ENCODE results near the gene BRCC3. TPM values are rescaled to one million over a fixed set of nuclear protein-coding genes. Genes with fewer than 3 reads are reported as not detected.

Gene BRCC3
- total and polyA plus RNA-seq, 8 donors, result 0.87 to 20.1 (median 10.9) TPM

DNA sequence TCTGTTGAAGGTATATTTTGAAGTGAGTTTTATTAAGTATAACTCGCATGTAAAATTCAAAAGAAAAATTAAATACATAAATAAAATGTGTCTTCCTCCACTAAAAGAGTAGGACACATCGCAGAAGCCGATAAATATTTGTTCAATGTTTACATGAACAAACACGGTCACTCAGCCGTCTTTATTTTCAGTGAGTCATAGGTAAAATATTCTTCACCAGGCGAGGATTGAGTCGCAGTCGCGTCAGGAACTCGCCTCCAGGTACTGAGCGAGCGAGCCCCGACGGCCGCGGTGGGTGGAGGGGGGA is 44.9 kb upstream of the BRCC3 start:
- peak overlapping the region; percentile 93 to 97 (median 95) for H3K27ac ChIP-seq
- WGBS, 5 donors, result 0 to 35% (median 8%) methylated on average over 9 to 16 of the region's 16 CpGs

DNA sequence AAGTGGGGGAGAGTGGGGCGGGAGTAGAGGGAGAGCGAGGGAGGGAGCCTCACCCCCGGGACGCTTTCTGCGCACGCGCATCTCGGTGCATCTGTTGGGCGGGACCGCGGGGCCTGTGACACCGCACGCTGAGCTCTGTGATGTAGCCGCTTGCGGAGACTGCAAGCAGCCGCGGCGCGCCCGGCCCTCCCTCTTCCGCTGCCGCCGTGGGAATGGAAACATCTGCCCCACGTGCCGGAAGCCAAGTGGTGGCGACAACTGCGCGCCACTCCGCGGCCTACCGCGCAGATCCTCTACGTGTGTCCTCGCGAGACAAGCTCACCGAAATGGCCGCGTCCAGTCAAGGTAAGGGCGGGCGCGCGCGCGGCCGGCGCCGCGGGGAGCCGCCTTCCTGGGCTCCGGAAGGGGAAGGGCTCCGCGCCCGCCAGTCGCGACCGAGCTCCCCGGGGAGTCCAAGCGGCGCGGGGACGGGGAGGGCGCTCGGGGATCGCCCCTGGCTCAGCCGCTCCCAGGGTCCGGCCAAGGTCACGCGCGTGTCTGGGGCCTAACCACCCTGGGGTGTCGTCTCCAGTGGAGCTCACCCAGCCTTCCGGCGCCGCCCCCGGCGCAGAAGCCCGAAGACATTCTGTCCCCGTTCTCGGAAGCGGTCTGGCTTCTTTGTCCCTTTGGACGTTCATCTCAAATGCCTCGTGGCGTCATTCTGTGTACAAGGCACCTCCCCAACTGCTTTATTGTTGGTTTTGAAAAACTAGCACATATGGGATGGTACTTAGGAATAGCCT is 44.4 kb upstream of the BRCC3 start, which contains the start of gene FUNDC2:
FUNDC2 (plus strand) TSS at position 118 of the 782 bp plus-strand sequence; CDS start at position 213, 95 bp downstream.
- intact Hi-C loops (cut with DNase I; ENCODE audit: low total_unique reads), result no loop called here
- DNase-seq, result peak; percentile 93 to 97
- 0 to 57% (median 9%) methylated on average over 8 to 79 of the region's 82 CpGs for WGBS, 5 donors
- Histone ChIP-seq H3K27ac (peak within 1 kb of the TSS; percentile 93 to 97 (median 95)), H3K4me3 (peak within 1 kb of the TSS; percentile 44 to 62 (median 56)), H3K4me1 (peaks cover 0 to 22% (median 10%) of the 10 kb centered on the region in 4 donors), H3K36me3 (no peaks in the 10 kb centered on the region), H3K9me3 (peaks cover 0 to 6% (median 0%) of the 10 kb centered on the region in 4 donors), H3K27me3 (no peaks in the 10 kb centered on the region)
- TF ChIP-seq POLR2AphosphoS5 (IDR thresholded peaks at IDR 0.05) (peak; percentile 52 to 81 (median 58)), POLR2A (IDR thresholded peaks at IDR 0.05) (no peak), EP300 (IDR thresholded peaks at IDR 0.05) (peak; percentile 51), CTCF (IDR thresholded peaks at IDR 0.05) (no peak)

More for the DNA sequence above, 44.9 kb upstream of the BRCC3 start:
- H3K36me3 ChIP-seq, result no peaks in the 10 kb centered on the region
- no peak for DNase-seq
- TF ChIP-seq EP300 (IDR thresholded peaks at IDR 0.05), result no peak
- no peak for TF ChIP-seq POLR2A (IDR thresholded peaks at IDR 0.05)
- no peak for TF ChIP-seq POLR2AphosphoS5 (IDR thresholded peaks at IDR 0.05)
- TF ChIP-seq CTCF (IDR thresholded peaks at IDR 0.05), result no peak
- H3K4me1 ChIP-seq, result peaks cover 0 to 19% (median 10%) of the 10 kb centered on the region in 4 donors
- peaks cover 0 to 6% (median 0%) of the 10 kb centered on the region in 4 donors for H3K9me3 ChIP-seq
- intact Hi-C loops (cut with DNase I; ENCODE audit: low total_unique reads), result no loop called here
- H3K4me3 ChIP-seq, result peak overlapping the region; percentile 44 to 62 (median 56)
- no peaks in the 10 kb centered on the region for H3K27me3 ChIP-seq

- peak overlapping the region; percentile 93 to 97 (median 95) for H3K27ac ChIP-seq
- no peaks in the 10 kb centered on the region for H3K36me3 ChIP-seq
- peaks cover 0 to 22% (median 10%) of the 10 kb centered on the region in 4 donors for H3K4me1 ChIP-seq
- H3K9me3 ChIP-seq, result peaks cover 0 to 6% (median 0%) of the 10 kb centered on the region in 4 donors
- peak overlapping the region; percentile 44 to 62 (median 56) for H3K4me3 ChIP-seq
- H3K27me3 ChIP-seq, result no peaks in the 10 kb centered on the region
- 0 to 46% (median 6%) methylated on average over 14 of the region's 14 CpGs for WGBS, 5 donors
- intact Hi-C loops (cut with DNase I; ENCODE audit: low total_unique reads), result no loop called here
- peak; percentile 75 to 88 (median 82) for TF ChIP-seq POLR2AphosphoS5 (IDR thresholded peaks at IDR 0.05)
- no peak for TF ChIP-seq EP300 (IDR thresholded peaks at IDR 0.05)
- DNase-seq, result peak in 1 of 2 donors; percentile 76
Observed at GRCh38 chrX:155027509-155028066, 43.7 kb upstream of the BRCC3 start.

- Histone ChIP-seq H3K36me3 (no peaks in the 10 kb centered on the region), H3K4me3 (peak overlapping the region; percentile 44 to 62 (median 56)), H3K27ac (peak overlapping the region in 4 of 5 donors; percentile 93 to 97 (median 96)), H3K9me3 (peaks cover 0 to 6% (median 0%) of the 10 kb centered on the region in 4 donors), H3K4me1 (peaks cover 0 to 22% (median 10%) of the 10 kb centered on the region in 4 donors), H3K27me3 (no peaks in the 10 kb centered on the region)
- DNase-seq, result no peak
- TF ChIP-seq POLR2A (IDR thresholded peaks at IDR 0.05) (no peak), CTCF (IDR thresholded peaks at IDR 0.05) (no peak), EP300 (IDR thresholded peaks at IDR 0.05) (no peak), POLR2AphosphoS5 (IDR thresholded peaks at IDR 0.05) (no peak)
- intact Hi-C loops (cut with DNase I; ENCODE audit: low total_unique reads), result no loop called here
- WGBS, 5 donors, result 8 to 30% (median 17%) methylated on average over 3 of the region's 3 CpGs
Observed at GRCh38 chrX:155028129-155028528, 43.2 kb upstream of the BRCC3 start.
